Measurements from ENCODE around the gene C1QL2. TPM values are rescaled to one million over a fixed set of nuclear protein-coding genes. Genes with fewer than 3 reads are reported as not detected.

Gene C1QL2
- total and polyA plus RNA-seq, 11 donors, result 0.08 to 0.25 TPM; not detected in 9

DNA sequence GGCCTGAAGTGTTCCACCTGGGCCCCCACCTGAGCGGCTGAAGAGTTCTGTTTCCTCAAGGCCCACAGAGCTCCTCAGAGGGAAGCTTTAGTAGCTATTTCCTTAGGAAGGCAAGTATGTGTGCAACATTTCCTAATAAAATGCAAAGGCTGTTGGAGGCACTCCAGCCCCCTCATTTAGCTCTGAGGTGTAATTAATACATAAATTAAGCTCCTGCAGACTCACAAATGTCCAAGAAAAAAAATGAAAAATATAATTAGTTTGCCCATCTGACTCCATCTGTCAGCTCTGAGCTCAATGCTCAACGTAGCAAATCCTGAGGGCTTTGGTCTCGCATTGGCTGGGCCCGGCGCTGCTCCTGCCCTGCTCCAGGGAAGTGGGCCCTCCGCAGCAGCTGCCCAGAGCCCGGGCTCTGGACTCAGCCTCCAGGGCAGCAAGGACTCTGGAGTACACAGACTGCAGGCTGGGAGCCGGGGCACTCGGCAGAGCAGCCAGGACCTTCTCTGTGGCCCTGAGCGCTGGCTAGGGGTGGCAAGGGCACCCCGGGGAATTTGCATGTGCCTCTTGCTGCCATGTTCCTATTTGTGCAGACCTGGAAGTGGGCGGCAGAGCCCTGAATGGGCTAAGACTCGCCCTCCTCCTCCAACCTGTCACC lies 23.4 kb upstream of the C1QL2 start:
- Histone ChIP-seq H3K36me3 (no peaks in the 10 kb centered on the region), H3K27ac (no peak overlapping the region), H3K27me3 (peaks cover 0 to 4% (median 0%) of the 10 kb centered on the region in 9 donors), H3K4me1 (peaks cover 0 to 5% (median 0%) of the 10 kb centered on the region in 12 donors), H3K9me3 (no peaks in the 10 kb centered on the region), H3K4me3 (no peak overlapping the region)
- TF ChIP-seq POLR2A (IDR thresholded peaks at IDR 0.05), result no peak
- TF ChIP-seq, protein P1, sequence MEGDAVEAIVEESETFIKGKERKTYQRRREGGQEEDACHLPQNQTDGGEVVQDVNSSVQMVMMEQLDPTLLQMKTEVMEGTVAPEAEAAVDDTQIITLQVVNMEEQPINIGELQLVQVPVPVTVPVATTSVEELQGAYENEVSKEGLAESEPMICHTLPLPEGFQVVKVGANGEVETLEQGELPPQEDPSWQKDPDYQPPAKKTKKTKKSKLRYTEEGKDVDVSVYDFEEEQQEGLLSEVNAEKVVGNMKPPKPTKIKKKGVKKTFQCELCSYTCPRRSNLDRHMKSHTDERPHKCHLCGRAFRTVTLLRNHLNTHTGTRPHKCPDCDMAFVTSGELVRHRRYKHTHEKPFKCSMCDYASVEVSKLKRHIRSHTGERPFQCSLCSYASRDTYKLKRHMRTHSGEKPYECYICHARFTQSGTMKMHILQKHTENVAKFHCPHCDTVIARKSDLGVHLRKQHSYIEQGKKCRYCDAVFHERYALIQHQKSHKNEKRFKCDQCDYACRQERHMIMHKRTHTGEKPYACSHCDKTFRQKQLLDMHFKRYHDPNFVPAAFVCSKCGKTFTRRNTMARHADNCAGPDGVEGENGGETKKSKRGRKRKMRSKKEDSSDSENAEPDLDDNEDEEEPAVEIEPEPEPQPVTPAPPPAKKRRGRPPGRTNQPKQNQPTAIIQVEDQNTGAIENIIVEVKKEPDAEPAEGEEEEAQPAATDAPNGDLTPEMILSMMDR (IDR thresholded peaks at IDR 0.05), result no peak
- intact Hi-C loops (cut with DNase I), result no loop called here
- 78 to 84% (median 80%) methylated on average over 12 to 13 of the region's 13 CpGs for WGBS, 4 donors
- ATAC-seq, result no peak
- no peak for DNase-seq

DNA sequence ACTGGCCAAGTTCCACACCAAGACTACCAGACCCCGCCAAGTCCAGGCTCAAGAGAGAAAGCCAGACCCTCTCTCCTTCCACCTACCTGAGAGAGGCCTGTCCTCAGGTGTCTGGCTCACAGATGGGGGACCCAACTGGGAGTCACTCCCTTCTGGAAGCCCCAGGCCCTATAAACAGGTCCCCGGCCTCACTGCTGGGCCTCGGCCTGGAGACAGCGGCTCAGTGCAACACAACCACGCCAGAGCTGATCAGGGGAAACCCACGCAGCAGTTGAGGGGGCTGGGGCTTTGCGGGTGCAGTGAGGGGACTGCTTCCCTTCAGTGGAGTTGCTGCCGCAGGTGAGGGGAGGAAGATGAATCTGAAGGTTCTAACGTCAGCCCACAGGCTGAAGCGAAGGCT lies 22.8 kb upstream of the C1QL2 start:
- ATAC-seq (no peak), DNase-seq (no peak)
- Histone ChIP-seq H3K36me3 (no peaks in the 10 kb centered on the region), H3K27ac (no peak overlapping the region), H3K9me3 (no peaks in the 10 kb centered on the region), H3K27me3 (peaks cover 0 to 4% (median 0%) of the 10 kb centered on the region in 9 donors), H3K4me3 (no peak overlapping the region), H3K4me1 (peaks cover 0 to 5% (median 0%) of the 10 kb centered on the region in 12 donors)
- 89 to 93% (median 91%) methylated on average over 5 to 10 of the region's 10 CpGs for WGBS, 4 donors
- TF ChIP-seq, protein P1 (IDR thresholded peaks at IDR 0.05), result no peak
- TF ChIP-seq POLR2A (IDR thresholded peaks at IDR 0.05), result no peak
- intact Hi-C loops (cut with DNase I), result no loop called here

DNA sequence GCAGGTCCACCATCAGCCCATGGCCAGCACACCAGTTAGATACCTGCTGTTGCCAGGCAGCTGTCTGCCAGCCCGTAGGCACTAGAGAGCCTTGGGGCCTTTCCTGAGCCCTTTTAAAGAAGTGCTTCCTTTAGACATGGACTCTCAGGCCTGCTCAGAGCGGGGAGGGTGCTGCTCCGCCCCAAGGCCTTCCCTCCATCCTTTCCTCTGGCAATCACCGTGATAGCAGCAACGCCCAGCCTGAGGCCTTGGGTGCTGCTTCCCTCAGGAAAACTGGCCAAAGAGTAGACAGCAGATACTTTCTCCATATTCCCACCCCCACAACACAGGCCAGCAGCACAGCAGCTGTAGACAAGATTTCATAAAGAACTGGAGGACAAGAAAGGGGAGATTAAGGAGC lies 22.3 kb upstream of the C1QL2 start:
- ATAC-seq (no peak), DNase-seq (no peak)
- peaks cover 0 to 5% (median 0%) of the 10 kb centered on the region in 12 donors for H3K4me1 ChIP-seq
- intact Hi-C loops (cut with DNase I), result no loop called here
- TF ChIP-seq, protein P1 (IDR thresholded peaks at IDR 0.05), result no peak
- no peak for TF ChIP-seq POLR2A (IDR thresholded peaks at IDR 0.05)
- 70 to 91% (median 74%) methylated on average over 5 of the region's 5 CpGs; no CpG with 5 or more reads in 1 of the 4 donors for WGBS, 4 donors
- H3K27me3 ChIP-seq, result peaks cover 0 to 3% (median 0%) of the 10 kb centered on the region in 9 donors
- H3K9me3 ChIP-seq, result no peaks in the 10 kb centered on the region
- no peak overlapping the region for H3K4me3 ChIP-seq
- H3K27ac ChIP-seq, result no peak overlapping the region
- H3K36me3 ChIP-seq, result no peaks in the 10 kb centered on the region

DNA sequence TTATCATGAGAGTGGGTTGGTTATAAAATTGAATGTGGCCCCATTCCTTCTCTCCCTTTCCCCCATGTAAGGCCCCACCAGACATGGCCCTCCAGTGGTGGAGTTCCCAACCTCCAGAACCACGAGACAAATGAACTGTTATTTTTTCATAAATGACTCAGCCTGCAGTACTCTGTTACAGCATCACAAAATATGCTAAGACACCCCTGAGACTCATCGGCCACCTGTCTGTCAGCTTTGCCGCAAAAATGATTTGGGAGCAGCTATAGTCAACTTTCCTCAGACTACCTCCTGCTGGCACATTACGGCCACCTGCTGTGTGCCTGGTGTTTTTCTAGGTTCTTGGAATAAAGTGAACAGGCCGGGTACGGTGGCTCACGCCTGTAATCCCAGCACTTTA lies 21.4 kb upstream of the C1QL2 start:
- intact Hi-C loops (cut with DNase I), result loop anchor here in 4 of 10 donors (5.0 to 10.0 kb wide), 3 partner anchors 165 to 295 kb away; no protein-coding TSS in a partner anchor
- Histone ChIP-seq H3K4me3 (no peak overlapping the region), H3K27ac (no peak overlapping the region), H3K36me3 (no peaks in the 10 kb centered on the region), H3K4me1 (peaks cover 0 to 5% (median 0%) of the 10 kb centered on the region in 12 donors), H3K27me3 (no peaks in the 10 kb centered on the region), H3K9me3 (no peaks in the 10 kb centered on the region)
- TF ChIP-seq, protein P1 (IDR thresholded peaks at IDR 0.05), result no peak
- no peak for TF ChIP-seq POLR2A (IDR thresholded peaks at IDR 0.05)
- ATAC-seq, result no peak
- 80 to 89% (median 83%) methylated on average over 7 of the region's 7 CpGs for WGBS, 4 donors
- no peak for DNase-seq
